COLO668 (cell line): Measurements from ENCODE around the gene RFX4.

Source experiments
- DNase-seq: peaks from one replicate; lab custom pipeline; 2025; ENCODE audit not compliant: unreplicated experiment; lab: John Stamatoyannopoulos, UW

RFX4 gene

GRCh38 chr12:106645465-106646330, 62.9 kb downstream of the RFX4 start:
- DNase-seq, result no peak

GRCh38 chr12:106646472-106646871, 63.7 kb downstream of the RFX4 start:
- DNase-seq, result no peak

- no peak for DNase-seq
Measured at GRCh38 chr12:106647793-106648514, 65.2 kb downstream of the RFX4 start.

GRCh38 chr12:106648736-106649135, 65.9 kb downstream of the RFX4 start:
- no peak for DNase-seq

GRCh38 chr12:106651552-106651951, 68.7 kb downstream of the RFX4 start:
- DNase-seq, result no peak

- DNase-seq, result no peak
Measured at GRCh38 chr12:106652510-106653015, 69.8 kb downstream of the RFX4 start.

GRCh38 chr12:106655577-106655976, 72.8 kb downstream of the RFX4 start:
- DNase-seq, result no peak

GRCh38 chr12:106657488-106657887, 74.7 kb downstream of the RFX4 start:
- DNase-seq, result no peak

- DNase-seq, result no peak
Measured at GRCh38 chr12:106663385-106663784, 80.6 kb downstream of the RFX4 start.

GRCh38 chr12:106669216-106669615, 86.4 kb downstream of the RFX4 start:
- DNase-seq, result no peak

GRCh38 chr12:106670131-106670530, 87.3 kb downstream of the RFX4 start:
- DNase-seq, result no peak

GRCh38 chr12:106671840-106672239, 89.0 kb downstream of the RFX4 start:
- DNase-seq, result no peak

GRCh38 chr12:106672314-106673025, 89.7 kb downstream of the RFX4 start:
- no peak for DNase-seq

- DNase-seq, result no peak
Measured at GRCh38 chr12:106673141-106673540, 90.3 kb downstream of the RFX4 start.

GRCh38 chr12:106675651-106676435, 93.0 kb downstream of the RFX4 start:
- no peak for DNase-seq

GRCh38 chr12:106679574-106679973, 96.8 kb downstream of the RFX4 start:
- DNase-seq, result no peak

- DNase-seq, result no peak
Measured at GRCh38 chr12:106680280-106680679, 97.5 kb downstream of the RFX4 start.

GRCh38 chr12:106681210-106681609, 98.4 kb downstream of the RFX4 start:
- DNase-seq, result no peak

GRCh38 chr12:106682594-106683234, 99.9 kb downstream of the RFX4 start:
- DNase-seq, result no peak

- DNase-seq, result no peak
Measured at GRCh38 chr12:106684497-106684896, 101.7 kb downstream of the RFX4 start.
